Breast epithelium (tissue), 4 donors: ENCODE measurements around the gene C11orf24. TPM values are rescaled to one million over a fixed set of nuclear protein-coding genes. Genes with fewer than 3 reads are reported as not detected.
A peak's percentile ranks its signal among the peaks of the same experiment; 100 is the strongest.

Experiments used
- DNase-seq, 2 donors: peaks; one replicate each; pipeline ENCODE4 v3.0.0-alpha.2; 2019; ENCODE audit warnings: low spot score in 2 of 2
- H3K27ac ChIP-seq, 2 donors: fragments of 200-600 bp; sonication (generic) in 1 of 2; one replicate each; pipeline ENCODE4 v1.5.1; 2016 to 2019; ENCODE audit warnings: mild to moderate bottlenecking in 1 of 2
- H3K27me3 ChIP-seq, 2 donors: fragments of 200-600 bp; sonication (generic) in 1 of 2; one replicate each; pipeline versions ENCODE4 v1.5.1 to v1.6.0; 2017 to 2019; ENCODE audit warnings: control low read depth in 1 of 2, mild to moderate bottlenecking in 1 of 2
- H3K36me3 ChIP-seq: fragments of 200-600 bp; one replicate; pipeline ENCODE4 v1.5.1; 2019
- H3K4me1 ChIP-seq, 2 donors: fragments of 200-600 bp; sonication (generic); one replicate each; pipeline ENCODE4 v1.5.1; 2016 to 2019; ENCODE audit warnings: control low read depth in 1 of 2
- H3K4me3 ChIP-seq, 3 donors: fragments of 200-600 bp; sonication (generic); 1 replicate in 2 of 3; 2 replicates in 1 of 3; pipeline ENCODE4 v1.5.1; 2016 to 2019; ENCODE audit warnings: mild to moderate bottlenecking in 3 of 3, moderate library complexity in 2 of 3
- H3K9me3 ChIP-seq, 2 donors: fragments of 200-600 bp; sonication (generic) in 1 of 2; one replicate each; pipeline ENCODE4 v1.5.1; 2016 to 2019; ENCODE audit warnings: control low read depth in 1 of 2
- POLR2A ChIP-seq: fragments of 450-650 bp; IDR thresholded peaks from one replicate; pipeline ENCODE4 v1.6.1; 2016; ENCODE audit warnings: antibody characterized with exemption, mild to moderate bottlenecking, moderate library complexity
- POLR2AphosphoS5 ChIP-seq, 3 donors: sonication (generic); formaldehyde crosslinking; IDR thresholded peaks; one replicate each; pipeline ENCODE4 v1.6.1; 2017; ENCODE audit warnings: antibody characterized with exemption in 3 of 3
- intact Hi-C: fragments of 100-400 bp; cut with DNase I; formaldehyde crosslinking; loops from one replicate; pipeline ENCODE4 v1.15.1; 2023; ENCODE audit warnings: low total_unique reads
- total RNA-seq, 3 donors: library from RNA; depleted of rRNA; stranded (reverse); fragments of >200 nt; gene quantifications; one replicate each; pipeline ENCODE4 v1.1.0, GENCODE V29; 2016
- TF ChIP-seq, protein P1 (sequence below), 3 donors: fragments of 450-650 bp; IDR thresholded peaks; one replicate each; pipeline ENCODE4 v1.5.1; 2016 to 2017; ENCODE audit warnings: antibody characterized with exemption in 3 of 3, mild to moderate bottlenecking in 3 of 3, moderate library complexity in 3 of 3

Gene C11orf24
- total RNA-seq, 3 donors from 2014 or later = 11.4 to 22.7 (median 12.5) TPM

DNA sequence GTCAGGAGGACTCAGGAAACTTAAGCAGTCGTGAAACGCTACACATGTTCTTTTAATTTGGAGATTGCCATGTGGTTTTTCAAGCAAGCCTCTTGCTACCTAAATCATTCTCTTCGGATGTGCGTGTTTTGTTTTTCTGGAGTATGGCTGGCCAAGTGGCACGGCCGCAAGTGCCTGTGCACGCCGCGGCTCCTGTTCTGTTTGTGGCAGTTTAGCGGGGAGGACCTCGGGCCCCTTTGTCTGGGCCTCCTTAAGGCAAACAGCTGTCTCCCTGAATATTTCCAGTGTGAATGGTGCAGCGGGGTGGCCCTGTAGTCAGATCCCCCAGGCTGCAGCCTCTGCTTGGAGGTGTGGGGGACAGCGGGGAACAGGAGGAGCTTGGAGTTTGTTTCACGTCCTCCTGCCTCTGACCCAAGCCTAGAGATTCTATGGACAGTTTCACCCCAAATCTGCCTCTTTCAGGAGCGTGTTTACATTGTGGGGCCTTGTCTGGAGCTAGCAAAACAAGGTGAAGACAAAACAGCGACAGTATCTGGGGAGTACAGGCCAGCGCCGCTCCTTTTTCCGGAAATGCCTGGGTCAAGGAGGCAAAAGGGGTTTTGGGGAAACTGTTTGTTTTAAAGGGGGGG, 41.9 kb upstream of the C11orf24 start:
- intact Hi-C loops = no loop called here
- no peaks in the 10 kb centered on the region for H3K27me3 ChIP-seq
- H3K4me1 ChIP-seq = peaks cover 2 to 11% of the 10 kb centered on the region in 2 donors
- TF ChIP-seq POLR2AphosphoS5 (IDR thresholded peaks at IDR 0.05) (no peak), POLR2A (no peak)
- TF ChIP-seq, protein P1, sequence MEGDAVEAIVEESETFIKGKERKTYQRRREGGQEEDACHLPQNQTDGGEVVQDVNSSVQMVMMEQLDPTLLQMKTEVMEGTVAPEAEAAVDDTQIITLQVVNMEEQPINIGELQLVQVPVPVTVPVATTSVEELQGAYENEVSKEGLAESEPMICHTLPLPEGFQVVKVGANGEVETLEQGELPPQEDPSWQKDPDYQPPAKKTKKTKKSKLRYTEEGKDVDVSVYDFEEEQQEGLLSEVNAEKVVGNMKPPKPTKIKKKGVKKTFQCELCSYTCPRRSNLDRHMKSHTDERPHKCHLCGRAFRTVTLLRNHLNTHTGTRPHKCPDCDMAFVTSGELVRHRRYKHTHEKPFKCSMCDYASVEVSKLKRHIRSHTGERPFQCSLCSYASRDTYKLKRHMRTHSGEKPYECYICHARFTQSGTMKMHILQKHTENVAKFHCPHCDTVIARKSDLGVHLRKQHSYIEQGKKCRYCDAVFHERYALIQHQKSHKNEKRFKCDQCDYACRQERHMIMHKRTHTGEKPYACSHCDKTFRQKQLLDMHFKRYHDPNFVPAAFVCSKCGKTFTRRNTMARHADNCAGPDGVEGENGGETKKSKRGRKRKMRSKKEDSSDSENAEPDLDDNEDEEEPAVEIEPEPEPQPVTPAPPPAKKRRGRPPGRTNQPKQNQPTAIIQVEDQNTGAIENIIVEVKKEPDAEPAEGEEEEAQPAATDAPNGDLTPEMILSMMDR (IDR thresholded peaks at IDR 0.05) = no peak
- no peaks in the 10 kb centered on the region for H3K36me3 ChIP-seq
- peak overlapping the region; percentile 83 to 85 for H3K27ac ChIP-seq
- peak overlapping the region; percentile 61 to 96 (median 77) for H3K4me3 ChIP-seq
- no peak for DNase-seq
- no peaks in the 10 kb centered on the region for H3K9me3 ChIP-seq

DNA sequence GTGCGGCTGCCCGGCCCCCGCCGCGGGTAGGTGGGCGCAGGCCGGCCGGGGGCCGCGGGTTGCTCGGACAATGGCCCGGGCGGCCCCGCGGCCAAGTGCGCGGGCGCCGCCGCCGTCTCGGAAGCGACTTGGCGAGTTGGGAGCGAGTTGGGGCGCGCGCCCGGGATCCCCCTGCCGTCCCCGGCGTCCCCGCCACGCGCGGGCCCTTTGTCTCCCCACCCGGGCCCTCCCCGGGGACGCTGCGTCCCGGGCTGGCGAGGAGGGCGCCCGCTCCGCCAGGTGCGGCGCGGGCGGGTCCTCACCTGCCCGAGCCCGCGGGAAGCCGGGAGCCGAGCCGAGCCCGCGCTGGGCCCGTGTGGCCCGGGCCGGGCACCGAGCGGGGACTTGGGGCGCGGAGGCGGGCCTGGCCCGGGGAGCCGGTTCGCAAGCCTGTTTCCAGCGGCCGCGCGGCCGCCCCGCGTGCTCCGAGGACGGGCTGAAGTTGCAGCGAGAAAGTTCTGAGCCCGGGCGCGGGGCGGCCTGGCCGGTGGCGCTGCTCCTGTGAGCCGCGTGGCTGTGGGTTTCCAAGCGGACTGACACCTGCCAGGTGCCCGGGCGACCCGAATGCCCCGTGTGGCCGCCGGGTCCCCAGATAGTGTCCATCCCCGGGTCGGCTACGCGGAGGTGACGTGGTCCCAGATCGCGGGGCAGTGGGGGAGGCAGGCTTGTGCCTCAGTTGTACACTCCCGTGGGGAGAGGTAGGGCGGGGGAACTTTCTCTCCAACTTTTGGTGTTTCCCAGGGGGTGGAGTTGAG, 41.2 kb upstream of the C11orf24 start:
- H3K27me3 ChIP-seq = no peaks in the 10 kb centered on the region
- peak overlapping the region; percentile 61 to 96 (median 77) for H3K4me3 ChIP-seq
- H3K27ac ChIP-seq = peak overlapping the region; percentile 83 to 85
- DNase-seq = no peak
- intact Hi-C loops = no loop called here
- H3K4me1 ChIP-seq = peaks cover 2 to 11% of the 10 kb centered on the region in 2 donors
- TF ChIP-seq, protein P1 (IDR thresholded peaks at IDR 0.05) = no peak
- TF ChIP-seq POLR2A (no peak), POLR2AphosphoS5 (IDR thresholded peaks at IDR 0.05) (no peak)
- no peaks in the 10 kb centered on the region for H3K36me3 ChIP-seq
- no peaks in the 10 kb centered on the region for H3K9me3 ChIP-seq

DNA sequence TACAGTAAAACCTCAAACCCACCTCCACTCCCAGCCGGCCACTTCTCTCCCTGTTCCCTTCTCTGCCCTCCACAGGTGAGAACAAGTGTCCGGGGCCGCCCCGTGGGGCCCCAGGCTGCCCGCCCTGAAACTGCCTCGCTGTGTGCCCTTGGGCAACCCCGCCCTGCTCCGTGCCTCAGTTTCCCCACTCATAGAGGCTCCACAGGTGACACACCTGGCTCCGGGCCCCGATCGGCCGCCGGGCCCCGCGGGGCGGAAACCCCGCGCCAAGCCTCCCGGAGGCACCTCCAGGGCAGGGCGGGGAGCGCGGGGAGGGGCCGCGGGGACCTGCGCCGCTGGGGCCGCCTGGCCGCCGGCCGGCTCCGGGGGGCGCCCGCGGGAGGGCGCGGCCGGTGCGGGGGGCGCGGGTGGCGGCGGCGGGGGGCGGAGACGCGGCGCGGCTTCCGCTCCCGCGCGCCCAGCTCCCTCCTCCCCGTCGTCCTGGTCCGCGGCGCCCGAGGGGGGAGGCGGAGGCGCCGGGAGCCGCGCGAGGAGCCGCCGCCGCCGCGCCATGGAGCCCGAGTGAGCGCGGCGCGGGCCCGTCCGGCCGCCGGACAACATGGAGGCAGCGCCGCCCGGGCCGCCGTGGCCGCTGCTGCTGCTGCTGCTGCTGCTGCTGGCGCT, 40.5 kb upstream of the C11orf24 start, which contains the start of gene LRP5:
TSS of gene LRP5 (plus strand) at position 475 of the 663 bp plus-strand sequence. CDS start at position 599, 124 bp downstream.
- no peak for TF ChIP-seq POLR2AphosphoS5 (IDR thresholded peaks at IDR 0.05)
- TF ChIP-seq, protein P1 (IDR thresholded peaks at IDR 0.05) = no peak
- TF ChIP-seq POLR2A = no peak
- intact Hi-C loops = no loop called here
- Histone ChIP-seq H3K9me3 (no peaks in the 10 kb centered on the region), H3K36me3 (no peaks in the 10 kb centered on the region), H3K4me3 (peak within 1 kb of the TSS; percentile 61 to 96 (median 77)), H3K4me1 (peaks cover 2 to 11% of the 10 kb centered on the region in 2 donors), H3K27ac (peak within 1 kb of the TSS; percentile 83 to 85), H3K27me3 (no peaks in the 10 kb centered on the region)
- DNase-seq = no peak

DNA sequence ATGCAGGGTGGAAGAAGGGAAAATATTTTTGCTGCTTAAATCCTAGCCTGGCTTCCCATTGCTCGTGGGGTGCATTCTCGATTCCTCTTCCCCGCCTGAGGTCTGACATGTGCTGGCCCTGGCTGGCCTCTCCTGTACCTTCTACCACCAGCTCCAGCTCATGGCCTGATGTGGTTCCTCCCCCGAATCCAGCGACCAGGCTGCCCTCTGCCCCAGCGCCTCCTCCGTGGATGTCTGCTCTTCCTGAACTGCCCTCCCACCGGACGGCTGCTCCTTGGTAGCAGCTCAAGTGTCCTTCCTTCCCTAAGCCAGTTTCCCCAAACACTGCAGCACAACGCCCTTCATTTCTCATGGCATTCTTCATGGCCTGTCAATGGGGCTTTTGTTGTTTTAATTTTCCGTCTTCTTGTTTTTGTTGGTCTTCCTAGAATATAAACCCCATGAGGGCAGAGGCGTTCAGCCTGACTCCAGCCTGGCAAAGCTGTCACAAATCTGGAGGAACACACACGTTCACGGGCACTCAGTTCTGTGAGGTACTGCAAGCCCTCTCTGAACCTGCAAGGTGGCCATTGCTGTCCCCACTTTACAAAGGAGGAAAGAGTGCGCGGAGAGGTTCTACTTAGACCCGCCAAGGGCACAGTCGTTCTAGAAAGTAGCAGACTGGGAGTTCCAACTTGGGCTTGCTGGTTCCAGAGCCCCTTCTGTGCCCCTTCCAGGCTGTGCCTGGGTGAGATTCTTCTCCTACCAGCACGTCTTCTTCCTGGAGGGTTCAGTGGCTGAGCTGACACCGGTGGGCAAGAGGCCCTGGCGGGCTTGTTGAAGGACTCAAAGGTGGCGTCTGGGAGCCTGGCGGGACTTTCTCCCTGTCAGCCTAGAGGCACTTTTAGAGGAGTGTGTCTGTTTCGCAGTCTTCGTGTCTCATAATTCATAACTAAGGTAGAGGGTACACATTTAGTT, 39.7 kb upstream of the C11orf24 start:
- no peaks in the 10 kb centered on the region for H3K9me3 ChIP-seq
- no peaks in the 10 kb centered on the region for H3K27me3 ChIP-seq
- peak overlapping the region; percentile 76 to 83 for H3K27ac ChIP-seq
- intact Hi-C loops = no loop called here
- no peak for TF ChIP-seq POLR2AphosphoS5 (IDR thresholded peaks at IDR 0.05)
- TF ChIP-seq POLR2A = no peak
- H3K36me3 ChIP-seq = no peaks in the 10 kb centered on the region
- peaks cover 2 to 7% of the 10 kb centered on the region in 2 donors for H3K4me1 ChIP-seq
- DNase-seq = no peak
- peak overlapping the region; percentile 61 to 96 (median 77) for H3K4me3 ChIP-seq
